Spleen (tissue), 7 donors: ENCODE results near the gene LMBR1L.

ENCODE experiments used
- POLR2A ChIP-seq, 3 donors: fragments of 450-650 bp; IDR thresholded peaks; one replicate each; pipeline ENCODE4 v1.5.1; 2017; ENCODE audit warnings: antibody characterized with exemption in 3 of 3, mild to moderate bottlenecking in 1 of 3
- POLR2AphosphoS5 ChIP-seq, 3 donors: sonication (generic); formaldehyde crosslinking; IDR thresholded peaks; one replicate each; pipeline ENCODE4 v1.5.1; 2017; ENCODE audit warnings: antibody characterized with exemption in 3 of 3
- TF ChIP-seq, protein P1 (sequence below), 11 experiments: fragments of 200-600 bp in 7 of 11; fragments of 450-650 bp in 4 of 11; sonication (generic) in 4 of 11; IDR thresholded peaks in 8 of 11; conservative IDR thresholded peaks in 3 of 11; 1 replicate in 7 of 11; 2 replicates in 4 of 11; pipeline versions ENCODE4 v1.4.0 to v1.8.0; 2016 to 2021; ENCODE audit warnings: antibody characterized with exemption in 11 of 11, inconsistent platforms in 4 of 11, mild to moderate bottlenecking in 1 of 11
- donor health status: DM: no; HTN: no; CAD: no; lungs with moderate emphysema.
- donor health status: DM: no; HTN: no; CAD: no.
- donor health status: DM: no; HTN: no; CAD: no.

DNA sequence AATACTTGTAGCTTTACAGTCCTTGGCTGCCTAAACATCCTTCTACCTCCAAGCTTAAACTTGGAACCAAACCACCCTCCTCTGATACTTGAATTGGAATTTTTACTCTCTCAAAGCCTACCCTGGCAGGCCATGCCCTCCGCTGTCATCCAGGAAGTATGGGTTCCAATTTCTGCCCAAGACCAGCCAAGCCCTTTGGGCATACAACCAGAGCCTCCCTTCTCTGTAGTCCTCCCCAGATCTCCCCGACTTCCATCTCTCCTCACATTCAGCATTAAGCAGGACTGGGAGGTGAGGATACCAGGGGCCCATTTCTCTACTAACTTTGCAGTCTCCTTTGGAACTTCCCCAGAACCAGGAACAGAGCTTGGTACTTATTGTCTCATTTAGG, 15.7 kb downstream of the LMBR1L start:
- TF ChIP-seq, protein P1, sequence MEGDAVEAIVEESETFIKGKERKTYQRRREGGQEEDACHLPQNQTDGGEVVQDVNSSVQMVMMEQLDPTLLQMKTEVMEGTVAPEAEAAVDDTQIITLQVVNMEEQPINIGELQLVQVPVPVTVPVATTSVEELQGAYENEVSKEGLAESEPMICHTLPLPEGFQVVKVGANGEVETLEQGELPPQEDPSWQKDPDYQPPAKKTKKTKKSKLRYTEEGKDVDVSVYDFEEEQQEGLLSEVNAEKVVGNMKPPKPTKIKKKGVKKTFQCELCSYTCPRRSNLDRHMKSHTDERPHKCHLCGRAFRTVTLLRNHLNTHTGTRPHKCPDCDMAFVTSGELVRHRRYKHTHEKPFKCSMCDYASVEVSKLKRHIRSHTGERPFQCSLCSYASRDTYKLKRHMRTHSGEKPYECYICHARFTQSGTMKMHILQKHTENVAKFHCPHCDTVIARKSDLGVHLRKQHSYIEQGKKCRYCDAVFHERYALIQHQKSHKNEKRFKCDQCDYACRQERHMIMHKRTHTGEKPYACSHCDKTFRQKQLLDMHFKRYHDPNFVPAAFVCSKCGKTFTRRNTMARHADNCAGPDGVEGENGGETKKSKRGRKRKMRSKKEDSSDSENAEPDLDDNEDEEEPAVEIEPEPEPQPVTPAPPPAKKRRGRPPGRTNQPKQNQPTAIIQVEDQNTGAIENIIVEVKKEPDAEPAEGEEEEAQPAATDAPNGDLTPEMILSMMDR (IDR thresholded peaks at IDR 0.05 in 8 of 11, conservative IDR thresholded peaks at IDR 0.05 in 3 of 11): no peak
- TF ChIP-seq POLR2A (IDR thresholded peaks at IDR 0.05): no peak
- TF ChIP-seq POLR2AphosphoS5 (IDR thresholded peaks at IDR 0.05): no peak
